ENCODE data around the gene PPCDC.

- TF ChIP-seq CTCF (IDR thresholded peaks at IDR 0.05; ENCODE audit: low read length) (no peak), EZH2 (optimal IDR thresholded peaks at IDR 0.05; ENCODE audit: low read depth, low read length) (no peak), EZH2phosphoT487 (IDR thresholded peaks at IDR 0.05; ENCODE audit: low read length) (no peak)
Observed at GRCh38 chr15:75001310-75001709, 22.1 kb upstream of the PPCDC start.

Measured in MM.1S (cell line).